GM10847 (cell line): Measurements from ENCODE around the gene SENP6.

Source experiments
- POLR2A ChIP-seq: IDR thresholded peaks from 2 replicates; pipeline ENCODE4 v1.6.1; 2011; ENCODE audit not compliant: insufficient read length; ENCODE audit errors: extremely low read depth

SENP6 gene

DNA sequence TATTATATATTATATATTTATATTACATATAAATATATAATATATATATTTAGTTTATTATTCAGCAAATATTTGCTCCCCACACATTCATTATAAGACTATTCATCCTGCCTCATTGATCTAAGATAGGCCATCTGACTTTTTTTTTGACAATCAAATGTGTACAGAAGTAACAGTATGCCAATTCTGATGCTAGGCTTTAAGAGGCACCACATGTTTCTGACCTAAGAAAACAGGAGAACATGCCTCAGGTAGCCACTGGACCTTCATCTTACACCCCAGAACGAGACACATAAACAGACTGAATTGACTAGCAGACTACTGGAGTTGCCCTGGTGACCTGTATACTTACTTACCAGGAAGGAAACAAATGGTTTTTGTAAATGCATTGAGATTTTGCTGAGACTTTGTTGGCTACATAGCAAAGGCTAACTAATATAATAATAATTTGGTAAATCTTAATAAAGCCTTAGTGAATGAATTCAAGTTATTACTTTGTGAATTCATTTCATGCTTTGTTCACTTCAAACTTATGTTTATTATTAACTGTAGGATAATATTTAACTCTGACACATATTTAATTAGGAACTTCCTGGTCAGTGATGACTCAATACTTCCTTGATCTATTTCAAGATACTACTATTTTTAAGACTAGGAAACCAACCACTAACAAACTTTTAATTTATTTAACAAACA, 134.0 kb downstream of the SENP6 start:
- no peak for TF ChIP-seq POLR2A

DNA sequence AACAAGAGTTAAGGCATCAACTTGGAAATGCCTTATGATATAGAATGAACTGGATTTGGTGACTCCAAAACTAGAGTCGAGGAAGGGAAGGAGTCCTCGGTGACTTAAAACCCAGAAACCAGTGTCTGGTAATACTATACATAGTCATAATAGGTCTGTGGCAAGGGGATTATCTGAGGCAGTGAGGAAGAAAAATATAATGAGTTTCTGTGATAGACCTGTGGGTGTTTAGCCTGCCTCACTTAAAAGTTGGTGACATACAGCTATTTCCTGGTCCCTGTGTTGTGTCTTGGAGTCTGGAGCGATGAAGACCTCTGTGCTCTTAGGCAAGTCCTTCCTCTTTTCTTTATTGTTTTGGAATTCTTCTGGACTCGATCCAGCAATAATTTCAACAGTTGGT, 142.3 kb downstream of the SENP6 start:
- no peak for TF ChIP-seq POLR2A

DNA sequence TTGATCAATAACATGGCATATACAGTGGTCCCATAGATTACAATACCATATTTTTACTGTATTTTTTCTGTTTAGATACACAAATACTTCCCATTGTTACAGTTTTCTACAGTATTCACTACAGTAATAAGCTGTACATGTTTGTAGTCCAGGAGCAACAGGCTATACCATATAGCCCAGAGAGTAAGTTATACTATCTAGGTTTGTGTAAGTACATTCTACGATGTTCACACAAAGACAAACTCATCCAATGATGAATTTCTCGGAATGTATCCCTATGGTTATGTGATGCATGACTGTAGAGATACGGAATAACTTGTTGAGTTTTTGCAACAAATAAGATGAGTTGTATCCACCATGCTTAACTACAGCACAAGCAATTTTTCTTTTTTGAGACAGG, 143.7 kb downstream of the SENP6 start:
- TF ChIP-seq POLR2A, result no peak

DNA sequence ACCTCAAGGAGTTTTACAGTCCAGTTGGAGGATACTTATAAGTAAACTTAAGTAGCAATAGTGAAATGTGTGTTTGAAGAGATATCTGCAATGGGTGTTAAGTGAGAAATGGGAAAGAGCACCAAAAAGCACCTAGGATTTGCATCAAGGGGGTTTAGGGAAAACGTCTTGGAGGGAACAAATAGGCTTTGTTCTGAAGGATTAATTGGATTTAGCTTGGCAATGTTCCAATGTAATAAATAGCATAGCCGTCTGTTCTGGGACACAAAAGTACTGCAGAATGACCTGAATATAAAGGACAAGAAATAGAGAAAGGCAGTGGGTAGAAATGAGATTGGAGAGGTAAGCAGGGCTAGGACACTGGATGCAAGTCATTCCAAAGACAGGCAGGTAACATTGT, 144.5 kb downstream of the SENP6 start:
- no peak for TF ChIP-seq POLR2A

DNA sequence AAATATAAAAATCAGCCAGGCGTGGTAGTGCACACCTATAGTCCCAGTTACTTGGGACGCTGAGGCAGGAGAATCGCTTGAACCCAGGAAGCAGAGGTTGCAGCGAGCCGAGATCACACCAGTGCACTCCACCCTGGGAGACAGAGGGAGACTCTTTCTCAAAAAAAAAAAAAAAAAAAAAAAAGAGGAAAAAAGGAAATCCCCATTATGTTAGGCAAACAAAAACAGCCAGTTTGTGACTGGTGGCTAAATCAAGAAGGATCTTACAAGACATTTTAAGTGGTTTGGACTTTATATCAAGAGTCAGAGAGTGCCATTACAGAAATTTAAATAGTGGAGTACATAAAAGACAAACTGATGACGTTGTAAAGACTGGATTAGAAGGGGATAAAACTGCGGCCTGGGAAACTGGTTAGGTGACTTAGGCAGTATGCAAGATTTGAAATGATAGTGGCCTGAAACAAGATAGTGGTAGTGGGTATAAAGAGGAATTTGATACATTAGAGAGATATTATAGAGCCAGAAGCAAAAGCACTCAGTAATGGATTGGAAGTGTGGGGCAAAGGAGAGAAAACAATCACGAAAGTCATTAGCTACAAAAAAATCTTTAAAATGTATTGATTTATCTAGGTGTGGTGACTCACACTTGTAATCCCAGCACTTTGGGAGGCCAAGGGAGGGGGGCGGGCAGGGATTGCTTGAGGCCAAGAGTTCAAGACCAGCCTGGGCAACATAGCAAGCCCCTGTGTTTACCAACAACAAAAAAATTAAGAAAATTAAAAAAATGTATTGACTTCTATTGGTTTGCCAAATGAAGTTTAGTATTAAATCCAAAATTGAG, 145.7 kb downstream of the SENP6 start:
- TF ChIP-seq POLR2A, result no peak

DNA sequence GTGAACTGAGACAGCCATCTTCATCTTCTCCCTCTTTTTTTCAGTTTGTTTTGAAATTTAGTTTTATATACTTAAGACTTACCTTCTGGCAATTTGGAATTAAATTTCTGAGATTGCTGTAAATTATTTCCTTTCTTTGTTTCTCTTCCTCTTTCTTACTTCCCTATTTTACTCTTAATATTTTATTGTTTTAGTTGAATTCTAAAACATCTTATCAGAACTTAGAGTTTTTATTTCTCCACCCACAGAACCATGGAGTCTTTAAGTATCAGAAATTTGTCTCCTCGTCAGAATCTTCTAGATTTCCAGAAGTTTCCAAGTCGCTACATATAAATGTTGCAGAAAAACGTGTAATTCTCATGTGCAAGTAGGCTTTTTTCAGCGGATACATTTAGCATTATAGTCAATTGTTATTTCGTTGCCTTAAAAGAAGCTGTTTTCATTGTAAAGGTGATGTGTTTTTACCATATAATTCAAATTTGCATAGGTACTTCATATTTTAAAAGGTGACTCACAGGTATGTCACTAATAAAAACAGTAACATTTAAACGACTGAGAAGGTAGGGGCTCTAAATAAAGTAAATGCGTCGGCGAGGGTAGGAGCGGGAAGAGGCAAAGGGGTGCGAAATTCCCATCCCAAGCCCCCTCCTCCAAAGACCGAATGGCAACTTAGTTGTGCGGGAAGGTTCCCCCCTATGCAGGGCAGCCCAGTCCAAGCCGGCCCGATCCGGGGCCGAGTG, 146.5 kb downstream of the SENP6 start:
- no peak for TF ChIP-seq POLR2A

DNA sequence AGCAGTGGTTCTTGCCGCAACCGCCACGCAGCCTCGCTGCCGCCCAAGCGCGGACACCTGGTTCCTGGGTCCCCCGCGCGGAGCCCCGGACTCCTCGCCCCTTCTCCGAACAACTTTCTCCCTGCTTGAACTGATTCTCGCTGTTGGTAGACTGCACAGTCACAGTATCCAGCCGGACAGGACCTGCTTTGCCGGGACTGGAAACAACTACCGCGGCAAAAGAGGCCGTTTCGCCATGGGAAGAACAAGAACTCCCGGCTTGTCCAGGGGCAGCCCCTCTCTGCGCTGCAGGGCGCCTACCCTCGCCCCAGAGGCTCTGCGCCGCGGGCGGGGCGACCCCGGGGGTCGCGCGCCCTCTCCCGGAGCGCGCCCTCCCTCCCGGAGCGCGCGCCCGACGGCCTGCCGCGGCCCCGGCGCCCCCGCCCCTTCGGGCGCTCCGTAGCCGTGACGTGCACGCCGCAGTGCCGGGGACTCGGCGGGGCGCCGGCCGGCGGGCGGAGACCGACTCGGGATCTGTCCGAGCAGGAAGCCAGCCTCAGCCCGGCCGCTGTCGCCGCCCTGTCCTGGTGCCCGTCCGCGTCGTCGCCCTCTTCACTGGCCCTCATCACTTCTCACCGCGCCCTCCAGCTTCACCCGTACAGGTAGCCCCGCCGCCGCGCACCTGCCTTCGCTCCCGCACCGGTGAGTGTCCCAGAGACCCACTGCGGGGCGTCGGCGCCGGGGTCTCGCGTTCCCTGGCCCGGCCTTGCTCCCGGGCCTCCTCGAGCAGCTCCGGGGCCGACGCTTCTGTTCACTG, 147.3 kb downstream of the SENP6 start, which contains the start of gene MYO6:
Gene MYO6, plus strand, starts transcription at position 497 of the 796 bp plus-strand sequence. CDS start 68,309 bp downstream, outside the sequence.
- peak; percentile 84 for TF ChIP-seq POLR2A

DNA sequence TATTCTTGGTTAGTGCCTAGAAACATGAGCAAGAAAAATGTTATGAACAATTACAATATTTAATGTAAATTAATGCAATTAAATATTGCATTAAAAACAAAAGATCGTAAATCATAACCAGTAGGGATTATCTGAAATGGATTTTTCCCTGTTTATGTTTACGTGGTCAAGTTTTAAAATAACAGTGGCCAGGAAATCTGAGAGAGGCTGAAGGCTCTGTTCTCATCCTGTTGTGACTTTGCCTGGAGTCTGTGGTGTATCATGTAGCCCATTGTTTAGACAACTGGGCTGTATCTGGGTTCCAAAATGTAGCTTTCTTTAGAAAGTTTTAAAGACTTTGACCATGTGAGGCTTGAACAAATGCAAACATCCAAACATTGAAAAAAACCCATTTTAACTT, 149.8 kb downstream of the SENP6 start:
- TF ChIP-seq POLR2A, result no peak

DNA sequence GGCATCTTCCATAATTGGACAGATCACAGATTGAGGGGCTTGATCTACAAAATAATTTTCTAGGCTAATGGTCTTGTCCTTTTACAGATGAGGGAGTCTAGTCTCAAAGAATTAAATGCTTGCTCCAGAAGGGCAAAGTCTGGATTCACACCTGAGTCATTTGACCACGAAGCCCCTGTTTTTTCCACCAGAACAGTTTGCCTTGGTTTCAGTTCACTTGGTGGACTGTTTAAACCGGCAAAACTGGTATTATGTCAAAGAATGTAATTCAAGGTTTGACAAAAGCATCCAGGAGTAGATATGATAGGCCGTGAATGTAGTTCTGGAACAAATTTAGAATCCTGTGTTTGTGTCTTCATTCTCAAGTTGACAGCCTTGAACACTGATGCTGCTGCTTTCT, 150.7 kb downstream of the SENP6 start:
- TF ChIP-seq POLR2A, result no peak

DNA sequence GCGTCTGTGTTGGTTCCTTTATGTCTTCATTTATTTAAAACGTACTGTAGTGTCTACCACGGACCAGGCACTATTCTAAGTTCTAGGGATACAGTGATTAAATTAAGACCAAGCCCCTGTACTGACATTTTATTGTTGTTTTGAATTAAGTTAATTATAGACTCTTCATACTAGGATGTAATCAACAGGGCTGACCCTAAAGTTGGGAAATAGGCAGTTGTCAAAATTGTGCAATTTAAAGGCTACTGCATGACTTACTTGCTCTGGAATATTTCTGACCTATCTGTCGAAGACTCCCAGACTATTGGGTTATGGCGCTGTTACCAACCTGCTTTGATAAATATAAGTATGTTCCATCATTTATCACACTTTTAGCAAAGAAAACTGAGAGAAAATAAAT, 154.0 kb downstream of the SENP6 start:
- TF ChIP-seq POLR2A, result no peak

DNA sequence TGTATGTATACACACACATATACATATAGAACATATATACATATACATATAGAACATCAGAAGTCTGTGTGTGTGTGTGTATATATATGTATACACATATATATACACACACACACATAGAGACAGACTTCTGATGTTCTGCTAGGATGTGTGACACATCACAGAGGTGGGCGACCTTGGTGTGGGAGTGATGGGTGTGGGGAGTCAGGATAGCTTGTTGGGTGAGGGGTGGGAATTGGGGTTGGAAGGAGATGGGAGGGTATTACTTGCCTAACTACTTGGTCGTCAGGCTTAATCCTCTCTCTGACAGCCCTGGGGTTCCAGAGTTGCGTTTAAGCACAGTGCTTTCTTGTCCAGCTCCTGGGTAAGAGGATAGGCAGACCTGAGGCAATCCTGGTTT, 155.6 kb downstream of the SENP6 start:
- no peak for TF ChIP-seq POLR2A

DNA sequence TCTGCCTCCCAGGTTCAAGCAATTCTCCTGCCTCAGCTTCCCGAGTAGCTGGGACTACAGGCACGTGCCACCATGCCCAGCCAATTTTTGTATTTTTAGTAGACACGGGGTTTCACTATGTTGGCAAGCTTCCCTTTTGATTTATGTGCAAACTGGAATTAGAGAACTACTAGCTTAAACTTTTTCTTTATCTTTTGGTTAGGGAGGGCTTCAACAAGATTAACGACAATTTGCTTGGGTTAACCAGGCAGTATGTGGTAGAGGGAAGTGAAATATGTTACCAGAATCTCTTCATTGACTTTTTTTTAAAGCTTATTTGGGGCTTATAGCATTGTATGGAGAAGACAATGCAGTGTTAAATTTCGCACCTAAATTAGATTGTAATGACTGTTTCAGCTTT, 156.4 kb downstream of the SENP6 start:
- no peak for TF ChIP-seq POLR2A

DNA sequence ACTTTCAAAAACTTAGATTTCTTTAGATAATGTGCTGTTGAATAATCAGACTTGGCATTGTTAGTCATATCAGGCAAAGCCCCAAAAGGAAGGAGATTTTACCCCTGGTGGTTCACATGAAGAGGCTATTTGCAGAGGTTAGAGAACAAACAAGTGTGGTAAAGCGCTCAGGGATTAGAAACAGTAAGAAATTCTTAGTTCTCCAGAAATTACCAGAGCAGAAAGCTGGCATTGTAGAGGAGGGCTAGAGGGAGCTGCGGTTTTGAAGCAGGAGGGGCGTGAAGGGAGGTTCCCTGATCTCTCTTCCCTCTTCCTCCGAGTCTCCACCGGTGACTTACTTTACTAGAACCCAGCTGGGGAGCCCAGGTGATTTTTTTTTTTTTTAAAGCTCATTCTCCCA, 157.5 kb downstream of the SENP6 start:
- no peak for TF ChIP-seq POLR2A

DNA sequence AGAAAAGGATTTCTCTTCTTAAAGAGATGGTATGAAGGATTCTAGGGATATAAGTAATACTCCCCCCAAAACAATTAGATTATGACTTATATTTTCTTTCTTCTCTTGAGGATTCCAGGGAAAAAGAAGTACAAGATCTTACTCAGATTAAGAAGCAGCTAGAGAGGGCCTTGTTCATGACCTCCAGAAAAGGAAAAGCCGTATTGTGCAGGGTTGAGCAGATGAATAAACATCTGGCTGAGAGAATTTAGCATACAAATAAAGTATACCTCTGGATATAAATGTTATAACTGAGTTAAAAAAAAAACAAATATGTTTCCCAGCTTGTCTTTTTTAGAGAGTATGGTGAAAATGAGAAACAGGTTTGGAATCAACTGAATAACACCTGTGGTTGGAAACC, 158.6 kb downstream of the SENP6 start:
- no peak for TF ChIP-seq POLR2A

DNA sequence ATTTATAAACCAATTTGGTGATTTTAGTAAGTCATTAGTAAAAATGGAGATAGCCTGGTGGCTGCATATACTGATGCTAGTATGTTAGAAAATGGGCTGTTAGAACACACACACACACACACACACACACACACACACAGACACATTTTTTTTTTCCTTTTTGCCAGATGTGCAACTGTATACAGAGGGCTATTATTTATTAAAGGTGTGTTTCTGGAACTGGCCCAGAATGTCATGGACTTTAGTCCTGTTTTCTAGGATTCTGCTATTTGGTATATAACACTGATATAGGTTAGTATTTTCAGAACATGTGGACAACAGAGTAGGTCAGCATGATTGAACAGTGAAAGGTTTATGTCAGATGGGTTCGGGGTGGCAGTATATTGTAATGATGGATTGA, 159.8 kb downstream of the SENP6 start:
- TF ChIP-seq POLR2A, result no peak
